Measurements from ENCODE around the gene MAP2K6. TPM values are rescaled to one million over a fixed set of nuclear protein-coding genes. Genes with fewer than 3 reads are reported as not detected.

Gene MAP2K6
- total and polyA plus RNA-seq, 2 of the 8 experiments (the other 6 are each of a cell fraction or from before 2014, with no cell fraction given): 11.0 to 44.1 TPM

GRCh38 chr17:69516911-69517310, 102.4 kb downstream of the MAP2K6 start:
- Histone ChIP-seq H3K4me2 (ENCODE audit: insufficient read depth in 1 of 2, low read depth in 2 of 2, low read length in 2 of 2) (no peak overlapping the region), H3K23me2 (ENCODE audit: low read depth, low read length) (no peaks in the 10 kb centered on the region; the same call in 1 of the 2 replicates), H3K27ac (ENCODE audit: low read depth, low read length) (no peak overlapping the region), H3K14ac (ENCODE audit: insufficient read length) (no peak overlapping the region), H3K9me3 (ENCODE audit: insufficient read depth in 2 of 2, low read depth in 1 of 2, low read length in 1 of 2) (no peaks in the 10 kb centered on the region; a peak in 1 of 4 replicates), H3K36me3 (ENCODE audit: control insufficient read depth in 2 of 4, insufficient read depth in 4 of 4, low read length in 3 of 4) (peaks cover 0 to 16% (median 2%) of the 10 kb centered on the region in 4 experiments; a peak in 5 of 8 replicates), H3K4me1 (replicated peaks in 1 of 4; ENCODE audit: control insufficient read depth in 3 of 4, insufficient read depth in 4 of 4, low read length in 3 of 4) (no peaks in the 10 kb centered on the region), H4K91ac (replicated peaks; ENCODE audit: insufficient read length, low read length) (no peak overlapping the region), H4K5ac (ENCODE audit: insufficient read length, low read depth, low read length) (no peak overlapping the region), H2BK120ac (replicated peaks; ENCODE audit: low read depth, low read length) (no peak overlapping the region), H2BK15ac (ENCODE audit: low read length) (no peak overlapping the region), H3K18ac (ENCODE audit: extremely low read depth, low read length) (no peak overlapping the region), H2BK20ac (ENCODE audit: low read length) (no peak overlapping the region), H3K27me3 (replicated peaks in 1 of 4; ENCODE audit: control insufficient read depth in 3 of 4, extremely low read depth in 1 of 4, insufficient read depth in 3 of 4, low read length in 3 of 4) (no peaks in the 10 kb centered on the region), H3K79me1 (ENCODE audit: low read depth, low read length) (no peaks in the 10 kb centered on the region), H4K20me1 (replicated peaks in 1 of 2; ENCODE audit: control insufficient read depth in 1 of 2, insufficient read depth in 2 of 2, low read length in 2 of 2) (no peaks in the 10 kb centered on the region), H3K23ac (ENCODE audit: insufficient read length) (no peak overlapping the region), H2AK5ac (ENCODE audit: low read depth, low read length) (no peak overlapping the region), H3K4me3 (ENCODE audit: extremely low read depth in 1 of 4, insufficient read depth in 2 of 4, low read depth in 3 of 4, low read length in 4 of 4) (no peak overlapping the region), H3K9ac (replicated peaks in 1 of 4; ENCODE audit: extremely low read depth in 1 of 4, low read depth in 3 of 4, low read length in 3 of 4) (no peak overlapping the region), H2AFZ (ENCODE audit: low read length) (no peak overlapping the region), H3K79me2 (ENCODE audit: control insufficient read depth in 1 of 2, insufficient read depth in 2 of 2, low read length in 2 of 2) (no peaks in the 10 kb centered on the region; a peak in 1 of 4 replicates), H2BK5ac (ENCODE audit: low read depth, low read length) (no peak overlapping the region), H4K8ac (ENCODE audit: extremely low read depth, insufficient read depth, low read length) (no peak overlapping the region), H3K56ac (replicated peaks; ENCODE audit: insufficient read length, low read depth, low read length) (no peak overlapping the region), H2BK12ac (ENCODE audit: low read depth, low read length) (no peak overlapping the region), H3K4ac (replicated peaks; ENCODE audit: insufficient read length, low read depth, low read length) (no peak overlapping the region)
- ChIA-PET POLR2A (ENCODE audit: partially characterized antibody) (no interaction called here), CTCF (ENCODE audit: partially characterized antibody) (interaction anchor here (1.3 to 1.9 kb wide), 4 partner anchors 10 to 122 kb away, joined by 3 to 8 read pairs (median 4); no protein-coding TSS in a partner anchor)
- TF ChIP-seq HDAC2 (IDR thresholded peaks at IDR 0.05; ENCODE audit: borderline replicate concordance in 1 of 2, low read depth in 2 of 2, low read length in 2 of 2): no peak
- TF ChIP-seq RFX5 (IDR thresholded peaks at IDR 0.05; ENCODE audit: borderline replicate concordance, low read depth, low read length): no peak
- no peak for TF ChIP-seq TAF7 (optimal IDR thresholded peaks at IDR 0.05; ENCODE audit: borderline replicate concordance, low read depth, low read length)
- no peak for TF ChIP-seq HDAC6 (IDR thresholded peaks at IDR 0.05; ENCODE audit: low read depth, low read length)
- no peak for TF ChIP-seq TEAD4 (IDR thresholded peaks at IDR 0.05; ENCODE audit: low read depth, low read length)
- TF ChIP-seq SIRT6 (IDR thresholded peaks at IDR 0.05; ENCODE audit: low read length): no peak
- no peak for TF ChIP-seq FOSL1 (IDR thresholded peaks at IDR 0.05; ENCODE audit: insufficient read depth, low read depth, low read length)
- DNase-seq (ENCODE audit: low read depth in 1 of 2, low spot score in 2 of 2) (no peak), FAIRE-seq (no peak)
- 87% methylated on average over 2 of the region's 2 CpGs; no CpG with 5 or more reads in 1 of the 2 experiments for WGBS, 2 experiments (ENCODE audit: extremely low coverage in 1 of 2, insufficient coverage in 1 of 2, insufficient read length in 1 of 2, insufficient replicate concordance in 2 of 2, low coverage in 1 of 2, low lambda C conversion rate in 2 of 2, missing lambda C conversion rate in 1 of 2)

All from H1 (cell line).